Stimulated activated CD4-positive, alpha-beta T cell treated with anti-CD3 and anti-CD28 coated beads, Interleukin-1b, Interleukin-23, amount 100 ng/mL, for 4 hours (primary cell): Measurements from ENCODE around the gene KDM2B.

Source experiments
- DNase-seq, 2 donors: peaks; one replicate each; pipeline ENCODE4 v3.0.0-alpha.2; 2020; ENCODE audit warnings: low read depth in 2 of 2

The KDM2B gene

DNA sequence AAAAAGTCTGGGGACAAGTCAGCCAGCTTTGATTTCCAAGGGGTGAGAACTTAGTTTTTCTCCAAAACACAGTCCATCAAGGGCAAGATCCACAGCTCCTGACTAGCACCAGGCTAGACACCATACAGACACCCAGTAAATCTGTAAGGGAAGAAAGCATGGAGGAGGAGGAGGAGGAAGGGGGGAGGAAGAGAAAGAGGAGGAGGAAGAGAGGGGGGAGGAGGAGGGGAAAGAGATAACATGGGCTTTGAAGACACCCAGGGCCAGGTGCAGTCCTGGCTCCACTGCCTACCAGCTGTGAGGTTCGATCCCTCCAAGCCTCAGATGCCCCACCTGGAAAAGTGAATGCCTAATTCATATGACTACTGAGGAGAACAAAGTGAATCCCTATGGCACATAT is 18.3 kb downstream of the KDM2B start:
- DNase-seq, result no peak

- no peak for DNase-seq
Observed at GRCh38 chr12:121561009-121561395, 19.8 kb downstream of the KDM2B start.

DNA sequence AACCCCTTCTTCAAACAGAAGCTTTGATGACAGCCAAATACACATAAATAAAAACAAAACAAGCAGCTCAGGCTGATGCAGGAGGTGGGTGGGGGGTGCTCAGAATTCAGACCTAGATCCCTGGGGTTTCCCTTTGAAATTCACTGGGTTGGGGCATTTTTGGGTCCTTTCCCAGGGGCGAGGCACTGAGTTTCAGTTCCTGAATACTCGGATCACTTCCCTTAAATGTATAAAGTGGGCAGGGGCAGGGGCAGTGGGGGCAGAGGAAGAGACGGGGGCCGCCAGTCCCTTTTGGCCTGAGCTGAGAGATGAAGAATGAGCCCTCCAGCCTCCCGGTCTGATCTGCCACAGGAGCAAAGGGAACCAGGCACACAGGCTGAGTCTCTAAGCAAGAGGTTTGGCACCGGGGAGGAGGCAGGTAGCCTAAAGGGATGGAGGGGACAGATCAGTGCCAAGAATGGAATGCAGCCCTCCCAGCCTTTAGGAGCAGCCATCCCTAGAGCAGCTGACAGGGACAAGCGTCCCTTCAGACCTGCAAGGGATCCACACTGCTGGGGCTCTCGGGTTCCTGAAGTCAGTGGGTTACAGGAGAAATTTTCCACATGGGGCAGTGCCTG is 20.3 kb downstream of the KDM2B start:
- DNase-seq, result no peak

DNA sequence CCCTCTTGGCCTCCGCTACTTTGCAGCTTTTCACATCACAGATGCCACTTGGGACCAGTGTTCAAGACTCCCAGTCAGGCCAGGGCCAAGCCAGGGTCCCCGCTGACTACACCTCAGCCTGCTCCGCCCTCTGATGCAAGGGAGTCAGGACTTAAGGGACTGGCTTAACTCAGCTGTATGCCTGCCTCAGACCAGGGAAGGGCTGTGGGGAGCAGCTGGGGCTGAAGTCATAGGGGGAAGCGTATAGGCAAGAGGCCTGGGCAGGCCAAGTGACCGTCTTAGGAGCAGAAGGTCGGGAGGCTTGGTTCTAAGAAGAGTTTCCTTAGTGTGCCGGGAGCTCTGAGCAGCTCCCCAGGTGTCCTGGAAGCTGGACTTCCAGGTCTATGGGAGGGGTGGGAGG is 21.9 kb downstream of the KDM2B start:
- DNase-seq, result no peak

DNA sequence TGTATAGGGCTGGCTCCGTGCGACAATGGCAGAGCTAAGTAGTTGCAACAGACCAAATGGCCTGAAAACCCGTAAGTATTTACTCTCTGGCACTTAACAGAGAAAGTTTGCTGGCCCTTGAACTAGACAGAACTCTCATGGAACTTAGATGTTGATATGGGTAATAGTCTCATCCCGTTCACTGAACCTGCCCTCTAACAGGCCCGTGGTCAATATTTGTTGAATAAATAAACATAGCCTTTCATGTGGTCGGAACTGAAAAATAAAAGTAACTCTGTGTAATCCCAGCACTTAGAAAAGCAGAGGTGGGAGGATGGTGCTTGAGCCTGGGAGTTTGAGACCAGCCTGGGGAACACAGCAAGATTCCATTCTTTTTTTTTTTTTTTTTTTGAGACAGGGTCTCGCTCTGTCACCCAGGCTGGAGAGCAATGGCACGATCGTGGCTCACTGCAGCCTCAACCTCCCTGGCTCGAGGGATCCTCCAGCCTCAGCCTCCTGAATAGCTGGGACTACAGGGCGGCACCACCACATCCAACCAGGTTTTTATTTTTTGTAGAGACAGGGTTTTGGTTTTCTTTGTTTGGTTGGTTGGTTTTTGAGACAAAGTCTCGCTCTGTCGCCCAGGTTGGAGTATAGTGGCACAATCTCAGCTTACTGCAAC is 29.7 kb downstream of the KDM2B start:
- no peak for DNase-seq

DNA sequence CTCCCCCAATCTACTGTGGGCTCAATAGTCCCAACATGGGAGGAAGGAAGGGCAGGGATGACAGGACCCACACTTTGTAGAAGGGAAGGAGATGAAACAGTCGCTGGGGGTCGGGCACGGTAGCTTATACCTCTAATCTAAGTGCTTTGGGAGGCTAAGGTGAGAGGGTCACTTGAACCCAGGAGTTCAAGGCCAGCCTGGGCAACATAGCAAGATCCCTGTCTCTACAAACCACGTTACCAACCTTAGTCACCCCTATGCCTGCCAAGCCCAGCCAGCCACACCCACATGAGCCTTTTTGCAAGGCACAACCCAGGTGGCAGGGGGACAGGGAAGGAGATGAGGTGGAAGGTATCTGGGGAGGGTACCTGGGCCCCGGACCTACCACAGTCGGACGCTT is 31.7 kb downstream of the KDM2B start:
- no peak for DNase-seq

- no peak for DNase-seq
Observed at GRCh38 chr12:121545480-121545879, 35.3 kb downstream of the KDM2B start.

DNA sequence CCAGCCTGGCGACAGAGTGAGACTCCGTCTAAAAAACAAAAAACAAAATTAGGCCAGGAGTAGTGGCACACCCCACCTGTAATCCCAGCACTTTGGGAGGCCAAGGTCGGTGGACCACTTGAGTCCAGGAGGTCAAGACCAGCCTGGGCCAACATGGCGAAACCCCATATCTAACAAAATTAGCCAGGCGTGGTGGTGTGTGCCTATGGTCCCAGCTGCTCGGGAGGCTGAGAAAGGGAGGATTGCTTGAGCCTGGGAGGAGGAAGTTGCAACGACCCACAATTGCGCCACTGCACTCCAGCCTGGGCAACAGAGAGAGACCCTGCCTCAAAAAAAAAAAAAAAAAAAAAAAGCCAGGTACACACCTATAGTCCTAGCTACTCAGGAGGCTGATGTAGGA is 37.0 kb downstream of the KDM2B start:
- no peak for DNase-seq

DNA sequence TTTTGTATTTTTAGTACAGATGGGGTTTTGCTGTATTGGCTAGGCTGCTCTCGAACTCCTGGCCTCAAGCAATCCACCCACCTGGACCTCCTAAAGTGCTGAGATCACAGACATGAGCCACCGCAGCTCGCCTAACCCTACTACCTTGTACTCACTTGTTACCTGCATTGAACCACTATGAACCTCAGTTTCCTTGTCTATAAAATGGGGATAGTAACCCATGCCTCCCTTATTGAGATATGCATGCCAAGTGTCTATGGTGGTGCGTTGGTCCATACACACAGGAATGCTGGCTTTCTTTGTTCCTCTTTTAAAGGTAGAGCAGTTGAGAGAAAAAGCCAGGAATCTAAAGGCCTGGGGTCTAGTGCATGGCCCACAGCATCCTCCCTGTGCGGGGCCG is 40.9 kb downstream of the KDM2B start:
- no peak for DNase-seq

DNA sequence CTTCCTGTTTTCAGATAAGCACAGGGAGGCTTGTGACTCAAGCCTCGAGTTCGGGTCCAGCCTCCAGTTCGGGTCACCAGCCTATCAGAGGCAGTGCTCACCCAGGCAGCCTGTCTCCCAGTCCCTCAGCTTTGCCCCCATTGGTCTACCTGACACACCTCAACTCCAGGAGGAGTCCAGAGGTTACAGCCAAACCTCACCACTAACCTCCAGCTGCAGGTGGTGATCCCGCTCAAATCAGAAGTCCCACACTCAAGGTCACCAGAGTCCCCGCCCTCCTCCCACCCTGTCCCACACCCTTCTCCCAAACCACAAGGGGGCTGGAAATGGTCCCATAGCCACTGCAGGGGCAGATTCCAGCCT is 42.1 kb downstream of the KDM2B start:
- no peak for DNase-seq

- peak in 1 of 2 donors; percentile 15 for DNase-seq
Observed at GRCh38 chr12:121537814-121538698, 42.8 kb downstream of the KDM2B start.

DNA sequence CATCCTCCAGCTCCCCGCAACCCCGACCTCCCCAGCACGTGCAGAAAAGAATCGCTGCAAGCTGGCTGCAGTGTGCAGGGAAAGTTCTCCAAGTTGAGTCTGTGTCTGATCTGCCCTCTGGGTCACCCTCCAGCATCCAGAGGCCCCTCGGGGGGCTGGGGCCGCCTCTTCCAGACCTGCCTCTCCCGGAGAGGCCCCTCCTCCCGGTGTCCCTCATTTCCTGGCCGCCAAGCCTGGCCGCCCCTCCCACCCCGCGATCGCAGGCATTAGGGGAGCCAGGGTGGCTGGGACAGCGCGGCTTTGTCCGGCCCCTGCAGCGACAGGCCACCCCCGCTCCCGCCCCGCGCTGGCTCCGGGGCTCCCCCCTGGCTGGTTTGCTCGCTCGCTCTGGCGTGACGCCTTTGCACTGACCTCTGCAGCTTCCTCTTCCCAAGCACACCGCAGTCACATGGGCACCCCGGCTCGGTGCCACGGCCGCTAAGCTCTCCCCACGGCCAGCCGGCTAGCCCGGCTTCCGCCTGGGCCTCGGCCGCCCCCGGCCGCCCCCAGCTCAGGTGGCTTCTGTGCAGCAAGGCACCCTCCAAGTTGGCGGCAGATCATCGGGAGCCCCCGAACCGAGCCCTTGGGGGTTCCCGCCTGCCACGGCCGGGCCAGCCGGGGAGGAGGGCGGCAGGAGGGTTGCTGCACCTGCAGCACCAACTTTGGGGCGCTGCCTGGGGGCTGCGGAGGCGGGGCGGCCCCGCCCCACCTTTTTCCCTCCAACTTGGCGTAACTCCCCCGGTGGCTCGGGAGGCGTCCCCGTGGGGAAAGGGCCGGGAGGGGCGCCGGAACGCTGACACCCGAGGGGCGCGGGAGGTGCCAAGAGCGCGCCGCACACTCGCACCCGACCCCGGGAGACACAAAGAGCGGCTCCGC is 43.7 kb downstream of the KDM2B start:
- DNase-seq, result peak in 1 of 2 donors; percentile 32

DNA sequence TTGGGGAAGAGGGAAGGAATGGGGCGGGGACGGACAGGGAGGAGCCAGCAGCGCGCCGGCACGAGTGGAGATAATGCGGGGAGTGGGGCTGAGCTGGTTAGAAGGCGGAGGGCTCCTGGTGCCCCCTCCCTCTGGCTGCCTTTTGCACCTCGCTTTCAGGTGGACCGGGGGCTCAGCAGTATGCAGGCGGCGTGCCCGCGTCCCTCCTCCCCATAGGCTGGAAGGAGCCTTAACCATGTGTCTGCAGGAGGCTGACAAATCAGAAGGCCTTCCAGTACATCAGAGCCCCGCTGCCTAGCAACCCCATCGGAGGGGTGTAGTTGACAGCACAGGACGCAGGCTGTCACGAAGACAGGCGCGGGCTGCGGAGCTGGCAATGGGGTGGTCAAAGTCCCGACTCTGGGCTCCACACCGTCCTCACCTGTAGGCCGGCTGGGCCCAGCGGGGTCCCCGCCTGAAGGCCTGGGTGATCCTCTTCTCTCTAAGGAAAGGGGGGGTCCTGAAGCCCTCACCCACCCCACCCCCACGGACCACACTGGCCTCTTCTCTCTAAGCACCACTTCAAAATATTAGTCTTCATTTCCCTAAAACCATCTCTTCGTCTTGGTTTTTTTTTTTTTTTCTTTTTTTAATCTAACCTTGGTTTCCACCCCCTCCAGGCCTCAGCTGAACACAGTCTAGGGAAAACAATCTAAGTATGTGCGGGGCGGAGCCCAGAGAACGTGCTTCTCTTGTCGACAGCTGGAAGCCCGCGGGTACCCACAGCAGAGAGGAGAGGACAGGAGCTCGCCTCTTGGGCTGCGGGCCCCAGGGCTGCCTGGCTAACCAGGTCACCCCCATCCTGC is 44.5 kb downstream of the KDM2B start:
- DNase-seq, result peak; percentile 35 to 39

GRCh38 chr12:121535150-121536053 is 45.4 kb downstream of the KDM2B start:
- DNase-seq, result no peak

- DNase-seq, result peak; percentile 31 to 55
Observed at GRCh38 chr12:121534495-121535148, 46.2 kb downstream of the KDM2B start.

DNA sequence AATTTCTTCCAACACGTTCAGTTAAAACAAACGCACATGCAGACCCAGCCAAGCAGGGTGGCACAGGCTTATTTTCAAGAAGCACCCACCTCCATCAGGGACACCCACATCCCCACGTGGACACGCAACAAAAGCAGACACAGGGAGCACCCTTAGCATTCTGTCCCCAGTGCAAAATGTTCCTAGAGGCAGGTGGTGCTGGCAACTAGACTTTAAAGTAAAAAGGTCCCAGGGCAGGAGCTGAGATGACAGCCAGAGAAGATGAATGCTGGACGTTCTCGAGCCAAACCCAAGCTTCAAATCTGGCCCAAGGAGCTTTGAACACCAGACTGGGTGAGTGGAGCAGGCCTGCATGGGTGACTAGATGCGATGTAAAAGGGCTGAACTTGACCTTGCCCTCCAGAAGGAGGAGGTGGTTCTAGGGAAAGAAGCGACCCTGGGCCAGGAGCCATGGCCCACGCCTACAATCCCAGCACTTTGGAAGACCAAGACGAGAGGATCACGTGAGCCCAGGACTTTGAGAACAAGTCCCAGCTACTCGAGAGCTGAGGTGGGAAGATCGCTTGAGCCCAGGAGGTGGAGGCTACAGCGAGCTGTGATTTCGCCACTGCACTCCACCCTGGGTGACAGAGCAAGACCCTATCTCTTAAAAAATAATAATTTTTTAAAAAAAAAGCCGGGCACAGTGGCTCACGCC is 47.3 kb downstream of the KDM2B start:
- no peak for DNase-seq

- no peak for DNase-seq
Observed at GRCh38 chr12:121532503-121533393, 48.1 kb downstream of the KDM2B start.

- no peak for DNase-seq
Observed at GRCh38 chr12:121531356-121531750, 49.5 kb downstream of the KDM2B start.
